Fibroblast of skin of right biceps (primary cell): ENCODE results near the gene ABCC5.
"Not testable (repeated sequence)": the region's sequence is repeated elsewhere in the genome, so short reads cannot be mapped to it uniquely, and the experiment has no call there.

Experiments
- DNase-seq: peaks from one replicate; pipeline ENCODE4 v3.0.0-alpha.2; 2013

ABCC5 gene

GRCh38 chr3:183884097-183884426 is 133.6 kb downstream of the ABCC5 start:
- no peak for DNase-seq

GRCh38 chr3:183883291-183884096 is 134.2 kb downstream of the ABCC5 start:
- no peak for DNase-seq

- DNase-seq, result no peak
These were observed 137.6 kb downstream of the ABCC5 start for GRCh38 chr3:183880121-183880520.

- DNase-seq, result no peak
These were observed 138.4 kb downstream of the ABCC5 start for GRCh38 chr3:183879243-183879642.

- DNase-seq, result no peak
These were observed 139.6 kb downstream of the ABCC5 start for GRCh38 chr3:183878071-183878470.

GRCh38 chr3:183877227-183877626 is 140.5 kb downstream of the ABCC5 start:
- DNase-seq, result not testable (repeated sequence)

GRCh38 chr3:183875411-183875810 is 142.3 kb downstream of the ABCC5 start:
- DNase-seq, result no peak

- DNase-seq, result no peak
These were observed 143.8 kb downstream of the ABCC5 start for GRCh38 chr3:183873914-183874313.

GRCh38 chr3:183871541-183871940 is 146.1 kb downstream of the ABCC5 start:
- DNase-seq, result no peak

GRCh38 chr3:183870563-183870962 is 147.1 kb downstream of the ABCC5 start:
- no peak for DNase-seq
